NCI-H2227 (cell line): ENCODE results near the gene MRPS18A.
"Not testable (repeated sequence)": the region's sequence is repeated elsewhere in the genome, so short reads cannot be mapped to it uniquely, and the experiment has no call there.

Experiments
- DNase-seq: peaks from one replicate; lab custom pipeline; 2025; ENCODE audit not compliant: unreplicated experiment; lab: John Stamatoyannopoulos, UW

MRPS18A gene

DNA sequence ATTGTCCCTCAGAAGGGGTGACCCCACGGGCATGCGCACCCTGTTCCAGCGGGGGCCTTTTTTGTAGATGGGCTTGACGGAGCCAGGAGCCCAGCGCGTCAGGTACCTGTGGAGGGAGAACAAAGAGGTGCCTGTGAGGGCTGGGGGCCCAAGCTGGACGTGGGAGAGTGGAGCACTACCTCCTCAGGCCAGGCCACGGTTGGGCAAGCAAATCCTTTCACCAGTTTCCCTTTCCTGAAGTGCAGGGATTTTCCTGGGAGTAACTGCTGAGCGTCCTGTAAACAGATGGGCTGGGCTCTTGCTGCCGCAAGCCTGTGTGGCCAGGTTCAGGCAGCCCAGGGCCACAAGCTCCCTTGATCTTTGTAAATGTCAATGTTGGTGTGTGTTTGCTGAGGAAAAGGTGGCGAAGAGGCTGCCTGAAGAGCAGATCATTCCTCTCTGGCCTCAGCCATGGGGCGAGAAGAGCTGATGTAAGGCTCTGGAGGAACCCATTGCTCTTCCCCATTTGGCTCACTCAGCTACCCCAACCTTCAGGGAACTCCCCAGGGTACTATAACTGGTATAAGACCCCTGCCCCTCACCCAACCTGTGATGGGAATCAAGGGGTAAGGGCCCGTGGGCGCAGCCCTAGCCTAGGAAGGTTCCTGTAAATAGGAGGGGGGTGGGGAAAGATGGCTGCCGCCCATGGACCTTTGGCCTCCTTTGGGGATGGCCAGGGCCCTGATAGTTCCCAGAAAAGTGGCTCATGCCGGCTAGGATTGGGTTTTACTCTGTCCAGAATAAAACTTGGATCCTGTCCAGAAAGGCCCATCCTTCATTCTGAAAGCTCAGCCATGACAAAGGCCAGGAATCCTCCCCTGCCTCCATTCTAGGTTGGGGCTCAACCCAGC lies 15.5 kb downstream of the MRPS18A start:
- no peak for DNase-seq

- DNase-seq, result no peak
These were observed 16.4 kb downstream of the MRPS18A start for GRCh38 chr6:43671011-43671800.

- DNase-seq, result no peak
These were observed 17.0 kb downstream of the MRPS18A start for GRCh38 chr6:43670623-43670986.

DNA sequence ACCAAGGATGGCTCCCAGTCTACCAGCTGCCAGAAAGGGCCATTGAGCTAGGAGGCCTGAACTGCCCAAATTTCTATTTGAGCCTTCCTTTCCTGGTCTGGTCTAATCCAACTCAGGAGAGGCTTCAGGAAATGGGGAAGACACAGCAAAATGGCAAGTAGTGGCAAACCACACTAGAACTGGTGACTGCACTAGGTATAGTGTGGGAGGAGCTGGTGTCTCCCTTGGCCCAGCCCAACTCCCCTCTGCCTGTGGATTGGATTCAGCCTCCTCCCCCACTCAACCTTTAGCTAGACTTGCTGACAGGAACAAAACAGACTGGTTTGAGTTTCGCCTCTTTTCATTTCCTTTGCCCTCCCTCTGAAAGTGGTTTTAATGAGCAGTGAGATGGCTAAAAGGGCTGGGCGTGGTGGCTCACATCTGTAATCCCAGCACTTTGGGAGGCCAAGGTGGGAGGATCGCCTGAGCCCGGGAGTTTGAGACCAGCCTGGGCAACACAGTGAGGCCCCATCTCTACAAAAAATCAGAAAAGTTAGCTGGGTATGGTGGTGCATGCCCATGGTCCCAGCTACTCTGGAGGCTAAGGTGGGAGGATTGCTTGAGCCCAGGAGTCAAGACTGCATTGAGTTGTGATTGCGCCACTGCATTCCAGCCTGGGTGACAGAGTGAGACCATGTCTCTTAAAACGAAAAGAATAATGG lies 17.5 kb downstream of the MRPS18A start:
- no peak for DNase-seq

DNA sequence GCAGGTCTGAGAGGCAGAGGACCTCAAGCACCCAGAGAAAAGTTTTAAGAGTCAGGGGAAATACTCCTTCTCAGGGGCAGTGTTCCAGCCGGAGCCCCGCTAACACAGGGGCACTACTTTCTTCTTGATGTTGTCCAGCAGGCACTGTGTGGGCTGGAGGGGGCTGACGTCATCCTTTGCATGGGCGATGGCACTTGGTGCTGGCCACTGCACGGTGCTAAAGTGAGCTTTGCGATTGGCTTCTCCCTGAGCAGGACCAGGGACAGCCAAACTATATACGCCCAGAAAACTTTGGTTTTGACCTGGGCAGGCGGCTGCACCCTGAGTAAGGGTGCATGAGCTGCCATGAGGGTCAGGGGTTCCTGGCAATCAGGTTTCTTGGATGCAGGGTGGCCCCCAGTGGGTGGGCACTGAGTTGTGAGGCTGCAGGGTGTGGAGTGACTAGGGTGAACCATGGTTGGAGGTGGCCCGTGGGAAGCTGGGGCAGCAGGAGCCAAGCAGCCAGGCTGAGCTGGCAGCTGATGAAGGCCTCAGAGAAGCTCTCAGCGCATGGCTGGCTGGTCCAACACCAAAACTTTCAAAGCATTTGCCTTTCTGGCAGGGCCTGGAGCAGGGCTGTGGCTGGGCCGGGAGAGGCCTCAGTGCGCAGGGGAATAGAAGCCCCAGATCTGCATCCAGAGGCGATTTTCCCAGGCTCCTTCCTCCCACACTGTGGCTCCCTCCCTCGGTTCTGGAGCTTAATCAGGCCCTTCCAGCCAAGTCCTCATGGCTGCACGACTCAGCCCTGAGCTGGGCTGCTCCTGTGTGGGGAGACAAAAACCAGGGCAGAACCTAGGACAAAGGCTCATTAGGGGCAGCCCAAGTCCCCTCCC lies 18.3 kb downstream of the MRPS18A start:
- no peak for DNase-seq

GRCh38 chr6:43668151-43669028 lies 19.2 kb downstream of the MRPS18A start:
- peak; percentile 18 for DNase-seq

DNA sequence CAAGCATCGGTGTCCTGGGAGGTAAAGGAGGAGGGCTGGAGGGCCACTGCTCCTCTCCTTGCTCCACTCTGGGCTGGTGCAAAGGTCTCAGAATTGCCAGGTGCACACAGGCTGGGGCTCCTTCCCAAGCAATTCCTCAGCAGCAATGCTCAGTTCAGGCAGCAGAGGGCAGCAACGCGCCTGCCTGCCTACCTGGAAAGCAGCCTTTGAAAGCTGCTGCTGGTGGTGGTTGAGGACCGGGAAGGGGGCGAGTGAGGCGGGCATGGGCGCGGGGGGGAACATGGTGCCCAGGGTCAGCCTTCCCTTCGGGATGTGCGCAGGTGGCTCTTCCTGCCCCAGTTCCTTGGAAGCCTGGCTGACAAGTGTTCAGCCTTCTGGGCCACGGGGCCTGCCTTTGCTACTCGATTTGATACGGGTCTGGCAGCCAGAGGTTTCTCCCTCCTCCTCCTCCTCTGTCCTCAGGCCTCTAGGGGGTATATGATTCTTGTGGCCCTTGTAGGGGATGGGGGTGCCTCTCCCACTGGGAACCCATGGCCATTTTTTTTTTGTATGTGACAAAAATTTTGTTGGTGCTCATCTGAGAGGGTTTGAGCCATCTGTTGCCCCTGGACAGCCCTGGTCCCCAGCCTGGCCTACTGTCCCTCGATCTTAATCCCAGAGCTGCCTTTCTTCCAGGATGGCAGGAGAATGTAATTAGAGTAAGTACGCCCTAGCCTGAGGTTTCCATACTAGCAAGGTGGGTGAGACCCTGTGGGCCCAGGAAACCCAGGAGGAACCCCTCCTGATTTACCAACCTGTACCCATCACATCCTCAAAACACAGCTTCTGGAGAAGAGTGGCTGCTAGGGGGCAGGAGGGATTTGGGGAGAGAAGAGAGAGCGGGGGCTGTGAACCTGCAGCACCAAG lies 20.1 kb downstream of the MRPS18A start:
- DNase-seq, result peak; percentile 84

- DNase-seq, result no peak
These were observed 21.2 kb downstream of the MRPS18A start for GRCh38 chr6:43666196-43666920.

DNA sequence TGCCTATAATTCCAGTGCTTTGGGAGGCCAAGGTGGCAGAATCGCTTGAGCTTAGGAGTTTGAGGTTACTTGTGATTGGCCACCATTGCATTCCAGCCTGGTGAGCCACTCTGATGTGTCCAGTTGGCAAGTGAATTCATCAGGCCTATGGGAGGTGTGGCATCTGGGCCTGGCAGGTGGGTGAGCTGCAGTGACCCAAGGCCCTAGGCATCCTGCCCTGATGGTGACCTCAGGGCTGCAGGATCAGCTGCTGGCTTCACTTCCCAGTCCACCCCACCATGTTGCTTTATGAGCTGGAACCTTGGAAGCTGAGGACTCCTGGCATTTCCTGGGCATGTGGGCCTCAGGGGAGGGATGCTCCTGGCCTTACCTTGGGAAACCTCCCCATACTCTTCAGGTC lies 22.2 kb downstream of the MRPS18A start:
- DNase-seq, result no peak

DNA sequence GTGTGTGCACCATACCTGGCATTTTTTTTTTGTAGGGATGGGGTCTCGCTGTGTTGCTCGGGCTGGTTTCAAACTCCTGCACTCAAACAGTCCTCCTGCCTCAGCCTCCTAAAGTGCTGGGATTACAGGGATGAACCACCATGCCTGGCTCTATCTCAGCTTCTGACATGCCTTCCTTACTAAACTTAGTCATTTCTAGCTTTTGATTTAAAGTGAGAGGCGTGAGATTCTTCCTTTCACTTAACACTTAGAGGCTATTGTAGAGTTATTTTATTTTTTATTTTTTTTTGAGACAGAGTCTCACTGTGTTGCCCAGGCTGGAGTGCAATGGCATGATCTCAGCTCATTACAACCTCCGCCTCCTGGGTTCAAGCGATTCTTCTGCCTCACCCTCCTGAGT lies 24.6 kb downstream of the MRPS18A start:
- not testable (repeated sequence) for DNase-seq

DNA sequence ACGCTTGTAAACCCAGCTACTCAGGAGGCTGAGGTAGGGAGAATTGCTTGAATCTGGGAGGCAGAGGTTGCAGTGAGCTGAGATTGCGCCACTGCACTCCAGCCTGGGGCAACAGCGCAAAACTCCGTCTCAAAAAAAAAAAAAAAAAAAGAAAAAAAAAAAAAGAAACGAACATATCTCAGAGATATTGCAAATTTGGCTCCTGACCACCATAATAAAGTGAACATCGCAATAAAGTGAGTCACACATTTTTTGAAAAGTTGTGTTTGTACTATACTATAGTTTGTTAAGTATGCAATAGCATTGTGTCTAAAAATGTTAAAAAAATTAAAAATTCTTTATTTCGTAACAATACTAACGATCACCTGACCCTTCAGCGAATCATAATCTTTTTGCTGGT lies 29.4 kb downstream of the MRPS18A start:
- DNase-seq, result no peak

GRCh38 chr6:43657221-43657802 lies 30.3 kb downstream of the MRPS18A start:
- no peak for DNase-seq

DNA sequence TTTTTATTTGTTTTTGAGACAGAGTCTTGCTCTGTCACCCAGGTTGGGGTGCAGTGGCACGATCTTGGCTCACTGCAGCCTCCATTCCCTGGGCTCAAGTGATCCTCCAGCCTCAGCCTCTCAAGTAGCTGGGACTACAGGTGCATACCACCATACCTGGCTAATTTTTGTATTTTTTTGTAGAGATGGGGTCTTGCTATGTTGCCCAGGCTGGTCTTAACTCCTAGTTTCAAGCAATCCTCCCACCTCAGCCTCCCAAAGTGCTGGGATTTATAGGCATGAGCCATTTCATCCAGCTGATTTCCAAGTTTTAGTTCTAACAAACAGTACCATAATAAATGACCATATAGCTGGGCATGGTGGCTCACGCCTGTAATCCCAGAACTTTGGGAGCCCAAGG lies 34.8 kb downstream of the MRPS18A start:
- not testable (repeated sequence) for DNase-seq

DNA sequence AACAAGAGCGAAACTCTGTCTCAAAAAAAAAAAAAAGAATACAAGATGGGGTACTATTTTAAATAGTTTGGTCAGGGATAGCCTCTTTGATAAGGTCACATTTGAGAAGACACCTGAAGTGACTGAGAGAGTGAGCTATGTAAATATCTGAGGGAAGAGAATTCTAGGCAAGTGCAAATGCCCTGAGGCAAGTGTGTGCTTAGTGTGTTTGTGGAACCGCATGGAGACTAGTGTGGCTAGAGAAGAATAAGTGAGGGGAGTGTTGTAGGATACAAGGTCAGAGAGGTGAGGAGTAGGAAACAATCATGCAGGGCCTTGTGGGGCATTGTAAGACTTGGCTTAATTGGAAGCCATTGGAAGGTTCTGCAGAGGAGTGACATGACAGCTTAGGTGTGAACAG lies 39.3 kb downstream of the MRPS18A start:
- DNase-seq, result no peak

DNA sequence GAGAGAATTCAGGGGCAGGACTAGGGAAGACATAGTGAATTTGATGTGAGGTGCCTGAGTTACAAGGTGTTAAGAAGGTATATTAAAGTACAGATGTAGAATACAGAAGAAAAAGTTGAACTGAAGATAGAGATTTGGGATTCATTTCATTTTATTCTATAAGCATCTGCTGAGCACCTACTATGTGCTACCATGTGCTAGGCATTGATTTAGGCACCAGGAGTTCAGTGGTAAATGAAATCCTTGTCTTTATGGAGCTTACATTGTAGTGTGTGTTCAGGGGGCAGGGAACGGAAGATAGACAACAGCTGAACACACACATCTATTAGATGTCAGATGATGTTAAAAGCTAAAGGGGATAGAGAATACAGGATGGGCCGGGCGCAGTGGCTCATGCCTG lies 40.0 kb downstream of the MRPS18A start:
- DNase-seq, result no peak

GRCh38 chr6:43645613-43645964 lies 42.0 kb downstream of the MRPS18A start:
- no peak for DNase-seq

DNA sequence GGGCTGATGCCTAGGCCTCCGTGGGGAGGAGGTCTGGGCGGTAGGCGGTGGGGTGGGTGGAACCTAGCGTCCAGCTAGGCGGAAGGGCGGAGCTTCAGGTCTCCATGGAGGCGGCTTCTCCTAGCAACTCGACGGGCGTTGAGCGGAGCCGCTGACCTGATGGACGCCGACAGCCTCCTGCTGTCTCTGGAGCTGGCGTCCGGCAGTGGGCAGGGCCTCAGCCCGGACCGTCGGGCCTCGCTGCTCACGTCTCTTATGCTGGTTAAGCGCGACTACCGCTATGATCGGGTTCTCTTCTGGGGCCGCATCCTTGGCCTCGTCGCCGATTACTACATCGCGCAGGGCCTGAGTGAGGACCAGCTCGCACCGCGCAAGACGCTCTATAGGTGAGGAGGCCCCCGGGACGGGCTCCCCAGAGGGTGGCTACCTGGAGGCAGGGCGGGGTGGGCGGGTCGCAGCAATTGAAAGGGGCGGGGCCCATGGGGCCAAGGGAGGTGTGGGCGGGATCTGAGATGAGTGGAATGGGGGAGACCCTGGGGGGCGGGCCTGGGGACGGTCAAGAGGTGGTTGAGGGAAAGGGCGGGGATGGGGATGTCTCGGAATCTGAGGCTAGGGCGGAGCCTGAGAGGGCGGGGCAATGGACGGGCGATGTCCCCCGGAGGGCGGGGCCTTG lies 42.5 kb downstream of the MRPS18A start, which contains the start of gene RSPH9:
RSPH9 (plus strand) TSS at position 97 of the 673 bp plus-strand sequence; CDS start at position 160, 63 bp downstream.
- DNase-seq, result peak; percentile 91
